Superior temporal gyrus (tissue), 1 donor: ENCODE data around the gene GNAS.
A peak's percentile ranks its signal among the peaks of the same experiment; 100 is the strongest.
"Not testable (repeated sequence)": the region's sequence is repeated elsewhere in the genome, so short reads cannot be mapped to it uniquely, and the experiment has no call there.

ENCODE experiments used
- DNase-seq: peaks from one replicate; pipeline ENCODE4 v3.0.0-alpha.2; 2016; ENCODE audit errors: extremely low spot score

The GNAS gene

DNA sequence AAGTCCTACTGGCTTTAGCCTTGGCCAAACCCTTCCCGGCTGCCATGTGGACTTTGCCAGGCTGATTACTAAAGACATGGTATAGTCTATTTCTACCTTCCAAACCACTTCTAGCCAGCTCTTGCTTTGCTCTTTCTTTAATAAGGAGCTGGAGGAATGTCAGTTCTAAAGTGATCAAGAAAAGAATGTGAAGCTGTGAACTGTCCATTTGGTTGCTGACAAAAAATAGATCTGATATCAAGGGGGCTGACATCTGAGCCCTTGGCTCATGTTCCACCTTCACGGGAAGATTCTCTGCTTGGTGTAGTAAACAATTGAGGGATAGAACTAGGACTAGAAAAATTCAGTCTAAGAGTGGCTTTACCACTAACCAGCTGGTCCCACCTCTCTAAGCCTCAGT lies 24.4 kb upstream of the GNAS start:
- DNase-seq, result no peak

DNA sequence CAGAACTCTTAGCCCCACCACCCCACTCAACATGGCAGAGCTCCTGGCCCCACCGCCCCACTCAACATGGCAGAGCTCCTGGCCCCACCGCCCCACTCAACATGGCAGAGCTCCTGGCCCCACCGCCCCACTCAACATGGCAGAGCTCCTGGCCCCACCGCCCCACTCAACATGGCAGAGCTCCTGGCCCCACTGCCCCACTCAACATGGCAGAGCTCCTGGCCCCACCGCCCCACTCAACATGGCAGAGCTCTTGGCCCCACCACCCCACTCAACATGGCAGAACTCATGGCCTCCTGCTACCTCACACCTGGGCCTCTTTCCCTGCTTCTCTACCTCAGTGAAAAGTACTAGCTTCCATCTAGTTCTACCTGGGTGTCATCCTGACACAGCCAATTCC lies 23.7 kb upstream of the GNAS start:
- not testable (repeated sequence) for DNase-seq

DNA sequence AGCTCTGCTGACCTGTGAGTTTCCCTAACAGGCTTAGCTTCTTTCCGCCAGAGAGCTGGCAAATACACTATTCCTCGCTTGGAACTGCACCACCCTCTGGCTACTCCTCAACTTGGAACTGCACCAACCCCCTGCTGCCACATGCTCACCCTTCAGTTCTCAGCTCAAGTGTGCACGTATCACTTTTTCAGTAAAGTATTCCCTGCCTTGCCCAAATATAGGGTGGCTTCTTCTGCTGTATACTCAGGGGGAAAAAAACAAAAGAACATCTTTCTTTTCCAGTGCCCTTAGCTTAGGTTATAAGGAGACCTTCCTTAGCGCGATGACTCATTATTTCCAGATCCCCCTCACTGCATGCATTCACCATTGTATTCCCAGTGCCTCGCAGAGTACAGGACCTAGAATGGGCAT lies 23.0 kb upstream of the GNAS start:
- DNase-seq, result peak; percentile 21

DNA sequence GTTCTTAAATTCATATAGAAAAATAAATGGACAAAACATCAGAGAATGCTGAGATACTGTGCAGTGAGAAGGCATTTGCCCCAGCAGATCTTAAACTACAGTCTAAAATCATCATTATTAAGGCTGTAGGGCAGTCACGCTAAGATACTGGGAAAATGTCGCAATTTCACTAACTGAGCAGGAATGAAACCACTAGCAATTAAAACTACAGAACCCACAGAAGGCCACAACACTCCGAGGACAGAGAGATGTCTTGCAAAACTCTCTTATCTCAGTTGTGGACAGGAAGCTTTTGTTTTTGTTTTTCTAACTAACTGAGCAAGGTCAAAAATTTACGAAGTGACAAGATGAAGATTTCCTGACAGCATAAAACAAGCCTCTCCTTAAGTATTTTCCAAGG lies 20.1 kb upstream of the GNAS start:
- no peak for DNase-seq

DNA sequence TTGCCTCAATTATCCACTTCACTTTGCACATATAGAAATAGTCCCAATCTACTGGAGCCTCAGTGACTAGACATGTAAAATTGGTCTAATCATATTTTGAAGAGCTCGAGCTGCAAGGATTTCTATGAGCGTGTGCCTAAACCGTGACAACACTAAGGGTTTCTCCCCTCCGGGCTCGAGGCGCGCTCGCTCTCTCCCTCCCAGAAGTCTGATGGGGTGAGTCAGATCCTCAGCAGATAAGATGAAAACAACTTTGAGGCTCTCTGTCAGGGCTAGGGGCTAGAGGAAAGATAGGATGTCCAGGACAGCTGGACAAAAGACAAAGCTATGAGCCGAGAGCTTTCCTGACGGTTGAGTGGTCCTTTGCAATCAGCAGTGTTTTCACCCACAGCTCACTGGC lies 18.6 kb upstream of the GNAS start:
- DNase-seq, result no peak

DNA sequence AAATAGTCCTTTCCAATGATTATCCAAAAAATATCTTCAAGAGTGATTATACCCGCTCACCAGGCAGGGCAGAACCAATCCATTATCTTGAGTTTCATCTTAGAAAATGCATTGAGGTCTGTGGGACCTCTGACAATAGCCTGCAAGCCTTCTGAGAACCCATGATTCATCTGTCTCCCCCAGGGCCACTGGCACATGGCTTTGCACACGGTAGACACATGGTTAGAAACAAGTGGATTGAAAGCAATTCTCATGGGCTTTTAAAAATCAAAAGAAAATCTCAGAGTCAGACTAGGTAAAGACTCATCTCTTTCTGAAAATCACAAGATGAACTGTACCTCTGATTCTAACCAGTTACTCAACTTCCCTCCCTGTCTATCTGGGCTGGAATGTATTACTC lies 17.3 kb upstream of the GNAS start:
- DNase-seq, result no peak

DNA sequence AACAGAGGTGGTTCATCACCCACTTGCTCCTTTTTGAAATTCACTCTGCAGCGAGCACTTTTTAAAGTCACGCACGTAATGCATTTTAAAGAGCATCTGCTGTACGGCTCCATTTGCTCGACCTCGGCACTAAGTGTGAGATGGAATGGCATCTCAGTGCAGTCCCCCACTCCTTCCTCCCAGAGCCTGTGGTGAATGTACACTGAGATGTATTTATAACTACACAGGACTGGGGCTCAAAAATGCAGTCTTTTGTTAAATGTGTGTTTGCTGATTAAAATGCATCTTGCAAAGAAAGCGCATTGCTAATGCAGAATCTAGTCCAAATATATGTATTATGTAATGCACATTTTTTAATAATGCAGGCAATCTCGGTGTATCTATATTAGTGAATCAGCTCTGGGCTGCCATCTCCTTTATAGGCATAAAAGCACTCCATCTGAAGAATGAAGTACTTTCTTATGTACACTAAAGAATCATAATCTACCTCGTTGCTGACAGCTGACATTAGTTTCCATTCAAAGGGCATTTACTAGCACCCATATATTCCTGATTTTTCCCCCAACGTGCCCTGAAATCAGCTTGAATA lies 15.8 kb upstream of the GNAS start:
- no peak for DNase-seq

DNA sequence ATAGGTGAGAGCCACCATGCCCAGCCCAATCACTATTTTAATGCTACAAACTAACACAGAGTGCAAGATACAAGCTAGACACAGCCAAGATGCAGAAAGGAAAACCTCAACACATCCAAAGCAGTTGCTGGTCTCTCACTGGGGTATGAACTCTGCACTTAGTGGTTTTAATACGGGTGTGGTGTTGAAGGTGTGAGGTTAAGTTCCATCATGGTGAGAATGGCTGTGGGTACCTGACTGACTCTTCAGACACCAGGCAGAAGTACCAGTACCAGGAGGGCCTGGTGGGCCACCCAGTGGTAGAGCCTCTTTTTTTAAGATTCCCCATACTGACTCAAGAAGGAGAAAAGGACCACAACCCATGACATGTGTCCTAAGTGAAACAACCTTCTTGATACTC lies 14.8 kb upstream of the GNAS start:
- DNase-seq, result no peak

DNA sequence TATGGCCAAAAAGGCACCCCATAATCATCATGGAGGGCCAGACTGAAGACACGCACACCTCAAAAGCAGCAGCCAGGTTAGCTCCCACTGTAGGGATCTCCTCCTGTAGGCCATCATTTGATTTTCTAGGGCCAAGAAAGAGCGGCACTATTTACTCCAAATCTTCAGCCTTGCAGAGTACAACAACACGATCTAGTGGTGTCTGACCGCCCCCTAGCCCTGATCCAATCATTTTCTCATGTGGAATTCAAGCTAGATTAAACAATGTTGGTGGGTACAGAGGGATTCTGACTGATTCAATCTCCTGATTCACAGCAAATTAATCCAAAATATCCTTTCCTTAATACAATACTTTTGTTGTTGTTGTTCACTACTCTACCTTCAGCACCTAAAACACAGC lies 14.3 kb upstream of the GNAS start:
- DNase-seq, result no peak

DNA sequence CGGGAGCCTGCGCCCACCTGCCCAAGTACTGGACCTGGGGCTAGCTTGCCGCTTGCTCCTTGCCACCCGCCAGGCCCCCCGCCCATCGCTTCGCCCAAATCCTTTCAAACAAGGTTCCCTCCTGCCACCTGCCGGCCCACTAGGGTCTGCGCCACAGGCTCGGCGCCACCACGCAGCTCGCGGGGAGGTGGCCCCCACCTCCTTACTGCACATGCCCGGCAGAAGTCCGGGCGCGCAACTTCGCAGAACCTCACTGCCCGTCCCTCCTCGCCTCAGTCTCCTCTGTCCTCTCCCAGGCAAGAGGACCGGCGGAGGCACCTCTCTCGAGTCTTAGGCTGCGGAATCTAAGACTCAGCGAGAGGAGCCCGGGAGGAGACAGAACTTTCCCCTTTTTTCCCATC lies 13.0 kb upstream of the GNAS start:
- no peak for DNase-seq

DNA sequence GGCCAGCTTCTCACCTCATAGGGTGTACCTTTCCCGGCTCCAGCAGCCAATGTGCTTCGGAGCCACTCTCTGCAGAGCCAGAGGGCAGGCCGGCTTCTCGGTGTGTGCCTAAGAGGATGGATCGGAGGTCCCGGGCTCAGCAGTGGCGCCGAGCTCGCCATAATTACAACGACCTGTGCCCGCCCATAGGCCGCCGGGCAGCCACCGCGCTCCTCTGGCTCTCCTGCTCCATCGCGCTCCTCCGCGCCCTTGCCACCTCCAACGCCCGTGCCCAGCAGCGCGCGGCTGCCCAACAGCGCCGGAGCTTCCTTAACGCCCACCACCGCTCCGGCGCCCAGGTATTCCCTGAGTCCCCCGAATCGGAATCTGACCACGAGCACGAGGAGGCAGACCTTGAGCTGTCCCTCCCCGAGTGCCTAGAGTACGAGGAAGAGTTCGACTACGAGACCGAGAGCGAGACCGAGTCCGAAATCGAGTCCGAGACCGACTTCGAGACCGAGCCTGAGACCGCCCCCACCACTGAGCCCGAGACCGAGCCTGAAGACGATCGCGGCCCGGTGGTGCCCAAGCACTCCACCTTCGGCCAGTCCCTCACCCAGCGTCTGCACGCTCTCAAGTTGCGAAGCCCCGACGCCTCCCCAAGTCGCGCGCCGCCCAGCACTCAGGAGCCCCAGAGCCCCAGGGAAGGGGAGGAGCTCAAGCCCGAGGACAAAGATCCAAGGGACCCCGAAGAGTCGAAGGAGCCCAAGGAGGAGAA lies 12.3 kb upstream of the GNAS start:
- no peak for DNase-seq

DNA sequence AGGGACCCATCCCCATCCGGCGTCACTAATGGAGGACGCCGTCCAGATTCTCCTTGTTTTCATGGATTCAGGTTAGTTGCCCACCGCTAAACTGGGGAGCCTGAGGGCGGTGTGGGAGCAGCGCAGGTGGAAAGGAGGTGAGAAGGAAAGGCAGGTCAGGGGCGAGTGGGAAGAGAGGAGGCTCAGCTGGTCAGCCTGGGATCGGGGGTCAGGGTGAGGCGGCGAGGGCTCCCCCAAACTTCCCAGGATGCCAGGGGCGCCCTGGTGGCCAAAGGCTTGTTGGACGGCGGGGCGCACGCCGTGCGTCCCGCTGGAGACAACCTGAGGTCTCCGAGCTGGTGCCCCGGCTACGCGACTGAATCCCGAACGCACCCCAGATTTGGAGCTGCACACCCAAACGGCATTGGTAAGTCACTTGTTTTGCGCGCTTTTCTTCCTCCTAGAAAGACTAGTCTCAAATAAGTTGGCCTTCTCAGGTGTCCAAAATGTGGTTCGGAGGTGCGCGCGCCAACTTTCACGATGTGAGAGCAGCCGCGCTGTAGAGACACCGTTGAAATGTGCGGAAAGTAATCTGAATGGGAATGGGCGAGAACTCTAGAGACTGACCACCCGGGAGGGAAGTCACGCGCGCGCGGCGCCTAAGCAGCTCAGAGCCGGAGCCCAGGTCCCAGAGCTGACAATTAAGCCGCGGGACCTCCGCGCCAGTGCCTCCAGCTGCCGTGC lies 11.5 kb upstream of the GNAS start:
- DNase-seq, result no peak

DNA sequence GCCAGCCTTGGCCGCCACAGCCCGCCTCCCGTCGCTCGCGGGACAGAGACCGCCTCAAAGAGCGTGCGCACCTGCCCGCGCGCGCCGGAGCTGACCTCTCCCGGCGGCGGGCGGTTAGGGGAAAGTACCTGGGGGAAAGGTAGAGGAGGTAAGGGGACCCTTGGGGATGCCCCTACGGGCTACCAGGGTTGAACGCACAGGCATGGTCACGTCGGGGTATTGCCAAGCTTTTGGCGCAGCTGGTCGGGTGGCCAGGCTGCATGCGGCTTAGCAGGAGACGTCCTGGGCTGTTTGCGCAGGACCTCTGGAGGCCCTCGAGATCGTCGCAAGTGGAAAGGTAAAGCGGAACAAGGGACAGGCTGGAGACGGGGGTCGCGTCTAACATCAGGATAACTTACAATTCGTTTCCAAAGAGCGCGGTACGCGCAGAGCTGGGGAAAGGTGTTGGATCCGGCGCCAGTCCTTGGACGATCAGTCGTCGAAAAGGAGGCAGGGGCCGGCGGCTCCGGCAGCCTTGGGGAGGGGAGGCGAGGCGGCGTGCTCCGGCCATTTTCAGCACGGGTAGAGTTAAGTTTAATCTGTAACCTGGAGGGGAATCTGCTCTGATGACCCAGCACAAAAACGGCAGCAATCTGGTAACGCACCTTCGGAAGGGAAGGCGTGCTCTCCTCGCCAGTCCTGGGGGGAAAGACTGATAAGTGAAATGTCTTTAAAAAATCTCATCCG lies 10.8 kb upstream of the GNAS start:
- DNase-seq, result no peak

DNA sequence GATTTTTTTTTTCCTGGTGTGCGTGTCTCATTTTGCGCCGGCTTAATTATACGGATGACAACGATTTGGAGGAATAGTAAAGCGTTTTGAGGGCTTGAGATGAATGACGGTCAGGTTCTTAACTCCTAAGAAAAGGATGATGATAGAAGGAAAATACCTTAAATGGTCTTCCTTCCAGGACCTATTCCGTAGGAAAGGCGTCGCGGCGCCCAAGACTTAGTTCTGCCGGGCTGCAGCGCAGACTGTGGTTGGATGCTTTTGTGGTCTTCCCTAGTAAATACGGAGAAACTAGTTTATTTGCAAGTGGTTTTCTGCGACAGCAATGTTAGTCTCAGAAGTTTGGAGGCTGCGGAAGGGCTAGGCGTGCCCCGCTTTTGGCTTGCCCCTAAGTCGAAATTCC lies 10.2 kb upstream of the GNAS start:
- DNase-seq, result no peak

DNA sequence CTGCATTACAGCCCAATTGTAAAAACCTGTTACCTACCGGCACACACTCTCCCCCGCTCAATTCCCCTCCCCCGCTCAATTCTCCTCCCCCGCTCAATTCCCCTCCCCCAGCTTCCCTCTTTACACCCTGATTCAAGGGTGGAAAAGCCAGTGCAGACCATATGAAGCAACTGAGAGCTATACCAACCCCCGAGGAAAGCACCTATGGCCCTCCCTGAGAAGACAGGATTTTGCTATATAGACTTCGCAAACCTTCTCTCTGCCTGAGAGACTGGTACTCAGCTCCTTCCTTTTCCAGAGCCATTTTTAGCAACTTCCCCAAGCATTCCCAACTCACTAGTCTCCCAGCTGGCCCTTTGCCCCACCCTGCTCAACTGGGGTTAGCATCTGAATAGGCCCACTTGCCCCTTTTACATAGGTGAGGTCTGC lies 9.4 kb upstream of the GNAS start:
- DNase-seq, result no peak

DNA sequence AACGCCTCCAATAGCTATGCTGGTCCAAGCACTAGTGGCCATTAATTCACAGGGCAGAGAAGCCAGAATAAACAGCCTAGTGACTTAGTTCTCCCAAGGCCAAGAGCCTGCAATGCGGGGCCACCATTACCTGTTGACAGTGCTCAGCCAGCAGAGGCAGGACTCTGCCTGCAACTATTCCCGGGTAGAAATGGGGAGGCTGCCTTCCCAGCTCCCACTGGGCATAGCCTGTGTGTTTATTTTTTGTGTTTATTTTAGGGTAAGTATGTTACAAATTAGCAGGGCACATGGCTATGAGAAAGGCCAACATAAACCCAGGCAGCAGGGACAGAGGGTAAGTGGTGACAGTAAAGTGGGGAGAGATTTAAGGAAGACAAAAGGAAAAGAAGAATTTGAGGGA lies 6.8 kb upstream of the GNAS start:
- no peak for DNase-seq

DNA sequence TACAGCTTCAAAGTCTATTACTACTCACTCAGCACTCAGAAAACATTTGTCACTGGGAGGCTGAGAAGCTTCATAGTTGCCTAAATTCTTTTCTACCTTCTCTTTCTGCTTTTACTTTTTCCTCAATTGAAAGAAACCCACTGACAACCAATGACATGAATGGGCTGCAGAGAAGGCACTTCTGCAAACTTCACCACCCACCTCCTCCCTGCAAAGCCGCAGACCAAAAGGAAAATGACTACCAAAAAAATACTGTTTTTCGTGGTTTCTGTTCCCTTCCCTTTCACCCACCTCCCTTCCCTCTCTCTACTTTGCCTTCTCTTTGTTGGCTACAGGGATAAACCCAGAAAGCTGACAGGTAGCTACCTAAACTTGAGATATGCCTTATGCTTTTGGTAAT lies 5.1 kb upstream of the GNAS start:
- DNase-seq, result no peak

DNA sequence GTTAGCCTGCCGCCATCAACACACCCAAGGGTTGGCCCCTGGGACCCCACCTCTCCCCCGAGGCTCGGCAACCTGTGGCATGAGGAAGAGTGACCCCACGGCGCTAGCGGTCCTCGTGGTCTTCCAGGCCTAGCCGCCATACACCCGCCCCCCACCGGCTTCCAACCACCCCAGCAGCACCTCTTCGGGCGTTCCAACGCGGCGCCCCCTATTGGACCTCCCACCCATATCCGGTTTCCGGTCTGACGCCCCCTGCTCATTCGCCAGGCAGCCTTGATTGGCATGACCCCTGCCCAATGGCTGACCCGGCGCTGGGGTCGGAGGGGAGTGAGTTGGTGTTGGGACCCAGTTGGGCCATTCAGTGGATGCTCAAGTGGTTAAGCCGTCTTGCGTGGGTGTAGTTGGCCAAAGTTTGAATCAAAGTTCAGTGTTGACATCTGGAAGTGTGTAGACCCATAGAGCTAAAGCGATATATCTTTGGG lies 1.8 kb upstream of the GNAS start, which contains the start of gene GNAS-AS1:
Gene GNAS-AS1 (minus strand): TSS at position 210 of the 482 bp plus-strand sequence.
- DNase-seq, result peak; percentile 60

DNA sequence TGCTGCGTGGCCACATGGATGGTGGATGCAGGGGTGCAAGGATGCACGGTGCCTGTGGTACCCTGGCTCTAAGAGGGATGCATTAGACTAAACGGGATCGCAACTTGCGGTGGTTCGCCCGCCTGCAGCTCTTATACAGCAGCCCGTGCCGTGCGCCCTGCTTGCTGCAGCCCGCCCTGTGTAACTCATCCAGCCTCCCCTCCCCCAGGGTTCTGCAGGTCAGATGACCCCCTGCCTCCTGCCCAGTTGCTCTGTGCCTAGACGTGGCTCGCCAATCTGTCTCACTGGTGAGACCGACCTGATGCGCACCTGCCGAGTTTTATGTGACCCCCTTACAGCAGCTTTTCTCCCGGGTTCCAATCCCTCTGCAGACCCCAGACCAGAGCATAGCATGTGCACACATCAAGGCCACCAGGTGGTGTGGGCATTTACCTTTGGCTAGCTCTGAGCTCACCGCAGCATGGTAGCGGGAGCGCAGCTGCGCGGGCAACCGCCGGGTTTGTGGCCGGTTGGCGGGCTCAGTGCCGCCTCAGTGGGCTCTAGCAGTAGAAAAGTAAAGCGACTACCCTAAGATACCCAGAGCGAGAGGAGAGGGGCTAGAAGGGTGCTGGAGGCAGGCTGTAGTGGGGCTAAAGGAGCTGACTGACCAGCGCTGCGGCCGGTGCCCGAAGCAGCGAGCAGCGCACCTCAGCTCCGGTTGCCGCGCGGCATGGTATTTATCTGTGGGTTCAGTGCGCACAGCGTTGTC lies 1.1 kb upstream of the GNAS start:
- no peak for DNase-seq

DNA sequence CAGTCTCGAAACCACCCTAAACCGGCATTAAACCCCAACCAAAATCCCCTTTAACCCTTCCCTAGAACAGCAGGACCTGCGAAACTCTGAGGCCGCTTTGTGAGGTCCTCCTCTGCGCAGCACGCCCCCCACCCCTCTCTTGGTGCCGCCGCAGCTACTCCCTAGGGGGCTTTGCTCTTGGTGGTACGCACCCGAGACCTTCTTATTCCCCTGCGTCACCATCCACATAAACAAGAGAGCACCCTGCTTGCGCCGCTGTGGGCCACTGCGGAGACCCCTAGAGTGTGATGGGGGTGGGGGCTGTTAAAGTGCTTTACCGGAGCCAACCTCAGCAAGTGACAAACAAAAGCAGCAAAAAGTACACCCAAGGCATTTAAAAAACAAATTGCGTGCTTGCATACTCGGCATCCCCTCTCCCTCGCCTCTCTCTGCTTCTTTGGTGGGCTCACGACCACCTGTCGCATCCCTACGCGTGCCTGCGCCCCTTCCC lies 502 bp upstream of the GNAS start:
- DNase-seq, result no peak

DNA sequence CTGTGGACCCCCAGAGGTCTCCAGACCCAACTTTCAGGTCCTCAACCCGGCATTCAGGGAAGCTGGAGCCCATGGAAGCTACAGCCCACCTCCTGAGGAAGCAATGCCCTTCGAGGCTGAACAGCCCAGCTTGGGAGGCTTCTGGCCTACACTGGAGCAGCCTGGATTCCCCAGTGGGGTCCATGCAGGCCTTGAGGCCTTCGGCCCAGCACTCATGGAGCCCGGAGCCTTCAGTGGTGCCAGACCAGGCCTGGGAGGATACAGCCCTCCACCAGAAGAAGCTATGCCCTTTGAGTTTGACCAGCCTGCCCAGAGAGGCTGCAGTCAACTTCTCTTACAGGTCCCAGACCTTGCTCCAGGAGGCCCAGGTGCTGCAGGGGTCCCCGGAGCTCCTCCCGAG lies 950 bp downstream of the GNAS start:
- DNase-seq, result no peak
